Ectodermal cell (in vitro differentiated cells): ENCODE results near the gene MTCH2.
"Not testable (repeated sequence)": the region's sequence is repeated elsewhere in the genome, so short reads cannot be mapped to it uniquely, and the experiment has no call there.

Experiments
- H3K27ac ChIP-seq: 2 replicates; pipeline ENCODE4 v1.7.0; 2013; ENCODE audit warnings: mild to moderate bottlenecking, low read depth, low read length; ENCODE audit not compliant: insufficient read depth, poor library complexity, severe bottlenecking
- H3K27me3 ChIP-seq: 2 replicates; pipeline ENCODE4 v1.7.0; 2013; ENCODE audit warnings: mild to moderate bottlenecking, low read length; ENCODE audit not compliant: insufficient read depth, control insufficient read depth, poor library complexity, severe bottlenecking
- H3K36me3 ChIP-seq: one replicate; pipeline ENCODE4 v1.7.0; 2013; ENCODE audit warnings: low read length; ENCODE audit not compliant: control insufficient read depth, insufficient read depth
- H3K4me1 ChIP-seq: one replicate; pipeline ENCODE4 v1.7.0; 2013; ENCODE audit warnings: low read length; ENCODE audit not compliant: control insufficient read depth, insufficient read depth
- H3K4me3 ChIP-seq: 2 replicates; pipeline ENCODE4 v1.7.0; 2013; ENCODE audit warnings: low read depth, low read length, control low read depth; ENCODE audit not compliant: insufficient read depth
- H3K9me3 ChIP-seq: 2 replicates; pipeline ENCODE4 v1.7.0; 2013; ENCODE audit warnings: mild to moderate bottlenecking, low read length, moderate library complexity; ENCODE audit not compliant: control insufficient read depth
- WGBS, 2 experiments: methylation state at CpG; one replicate each; pipeline ENCODE4 v1.1.7; 2013; ENCODE audit warnings: missing lambda C conversion rate in 2 of 2; 5-methylcytosine and 5-hydroxymethylcytosine counted together

Gene MTCH2

DNA sequence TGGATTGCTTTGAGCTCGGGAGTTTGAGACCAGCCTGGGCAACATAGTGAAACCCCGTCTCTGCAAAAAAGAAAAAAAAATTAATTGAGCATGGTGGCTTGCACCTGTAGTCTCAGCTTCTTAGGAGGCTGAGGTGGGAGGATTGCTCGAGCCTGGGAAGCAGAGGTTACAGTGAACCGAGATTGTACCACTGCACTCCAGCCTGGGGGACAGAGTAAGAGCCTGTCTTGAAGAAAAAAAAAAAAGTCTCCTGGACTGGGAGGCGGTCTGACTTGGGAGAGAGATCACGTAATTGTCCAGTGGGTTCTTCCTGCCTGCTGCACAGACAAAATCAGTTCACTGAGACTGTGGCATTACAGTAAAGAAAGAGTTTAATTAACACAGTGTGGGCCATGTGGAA lies 3.1 kb upstream of the MTCH2 start:
- Histone ChIP-seq H3K27ac (no peak overlapping the region), H3K36me3 (no peaks in the 10 kb centered on the region), H3K4me3 (no peak overlapping the region), H3K4me1 (peaks cover 5% of the 10 kb centered on the region), H3K9me3 (no peaks in the 10 kb centered on the region), H3K27me3 (no peaks in the 10 kb centered on the region)
- WGBS, 2 experiments = 86 to 88% methylated on average over 6 of the region's 6 CpGs

DNA sequence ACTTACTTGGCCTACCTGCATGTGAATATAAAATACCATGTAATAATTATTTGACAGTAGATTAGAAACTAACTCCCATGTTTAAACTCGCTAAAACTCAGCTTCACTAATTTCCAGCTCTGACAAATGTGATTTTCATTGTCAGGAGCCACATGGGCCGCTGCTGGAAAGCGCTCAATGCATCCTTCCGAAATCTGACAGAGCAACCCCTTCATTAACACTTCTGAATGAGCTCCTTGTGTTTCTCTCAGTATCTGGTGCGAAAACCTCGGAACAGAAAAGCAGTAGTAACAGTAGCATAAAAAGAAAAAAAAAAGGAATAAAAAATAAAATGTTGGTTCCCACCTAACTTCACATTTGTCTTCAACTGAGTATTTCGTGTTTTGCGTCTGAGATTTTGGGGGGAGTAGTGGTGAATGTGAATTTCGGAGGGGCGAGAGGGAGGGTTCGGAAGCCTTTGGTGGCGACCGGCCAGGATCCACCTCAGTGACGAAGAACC lies 710 bp downstream of the MTCH2 start:
- Histone ChIP-seq H3K27me3 (no peaks in the 10 kb centered on the region), H3K36me3 (no peaks in the 10 kb centered on the region), H3K4me1 (peaks cover 5% of the 10 kb centered on the region), H3K4me3 (peak overlapping the region; percentile 61), H3K9me3 (no peaks in the 10 kb centered on the region), H3K27ac (peak overlapping the region; percentile 76)
- WGBS, 2 experiments = 4 to 6% methylated on average over 12 to 14 of the region's 14 CpGs

DNA sequence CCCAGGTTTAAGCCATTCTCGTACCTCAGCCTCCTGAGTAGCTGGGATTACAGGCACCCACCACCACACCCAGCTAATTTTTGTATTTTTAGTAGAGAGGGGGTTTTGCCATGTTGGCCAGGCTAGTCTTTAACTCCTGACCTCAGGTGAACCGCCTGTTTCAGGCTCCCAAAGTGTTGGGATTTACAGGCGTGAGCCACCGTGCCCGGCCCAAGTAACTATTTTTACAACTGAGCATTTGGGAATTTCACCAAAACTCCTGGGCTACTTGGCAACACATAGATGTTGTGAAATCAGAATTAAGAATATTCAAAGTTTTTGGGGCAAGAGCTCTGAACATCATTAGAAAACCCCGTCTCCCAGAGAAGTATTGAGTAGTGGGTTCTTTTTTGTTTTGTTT lies 1.9 kb downstream of the MTCH2 start:
- WGBS, 2 experiments = 98% methylated on average over 6 of the region's 6 CpGs
- not testable (repeated sequence) for H3K4me3 ChIP-seq, H3K27me3 ChIP-seq, H3K9me3 ChIP-seq, H3K27ac ChIP-seq, H3K36me3 ChIP-seq, H3K4me1 ChIP-seq

DNA sequence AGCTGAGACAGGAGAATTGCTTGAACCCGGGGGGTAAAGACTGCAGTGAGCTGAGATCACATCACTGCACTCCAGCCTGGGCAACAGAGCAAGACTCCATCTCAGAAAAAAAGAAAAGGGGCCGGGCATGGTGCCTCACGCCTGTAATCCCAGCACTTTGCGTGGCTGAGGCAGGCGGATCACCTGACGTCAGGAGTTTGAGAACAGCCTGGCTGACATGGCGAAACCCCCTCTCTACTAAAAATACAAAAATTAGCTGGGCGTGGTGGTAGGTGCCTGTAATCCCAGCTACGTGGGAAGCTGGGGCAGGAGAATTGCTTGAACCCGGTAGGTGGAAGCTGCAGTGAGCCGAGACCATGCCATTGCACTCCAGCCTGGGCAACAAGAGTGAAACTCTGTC lies 6.0 kb downstream of the MTCH2 start:
- H3K9me3 ChIP-seq, H3K27me3 ChIP-seq, H3K4me3 ChIP-seq, H3K27ac ChIP-seq, H3K4me1 ChIP-seq: not testable (repeated sequence)
- WGBS, 2 experiments = 95 to 96% methylated on average over 11 of the region's 11 CpGs
- H3K36me3 ChIP-seq = peaks cover 15% of the 10 kb centered on the region

DNA sequence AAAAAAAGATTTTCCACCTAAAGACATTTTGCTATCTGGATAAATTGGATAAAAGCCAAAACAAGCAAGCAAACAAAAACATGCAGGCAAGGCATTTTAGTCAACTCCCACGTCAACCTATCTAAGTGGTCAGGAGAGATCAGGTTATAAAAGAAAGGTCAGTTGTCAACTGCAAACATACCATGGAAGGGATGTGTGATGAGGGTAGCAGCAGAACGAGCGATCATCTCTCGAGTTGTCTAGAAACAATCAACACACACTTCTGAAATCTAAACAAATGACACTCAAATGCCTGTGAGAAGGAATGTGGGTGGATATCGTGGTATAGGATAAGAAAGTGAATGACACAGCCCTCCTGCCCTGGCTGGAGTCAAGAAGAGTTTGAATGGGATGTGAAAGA lies 10.9 kb downstream of the MTCH2 start:
- no peaks in the 10 kb centered on the region for H3K4me1 ChIP-seq
- no peaks in the 10 kb centered on the region for H3K27me3 ChIP-seq
- peaks cover 29% of the 10 kb centered on the region for H3K36me3 ChIP-seq
- no peaks in the 10 kb centered on the region for H3K9me3 ChIP-seq
- H3K4me3 ChIP-seq = no peak overlapping the region
- H3K27ac ChIP-seq = no peak overlapping the region
- WGBS, 2 experiments = 87 to 100% methylated on average over 1 to 2 of the region's 5 CpGs

DNA sequence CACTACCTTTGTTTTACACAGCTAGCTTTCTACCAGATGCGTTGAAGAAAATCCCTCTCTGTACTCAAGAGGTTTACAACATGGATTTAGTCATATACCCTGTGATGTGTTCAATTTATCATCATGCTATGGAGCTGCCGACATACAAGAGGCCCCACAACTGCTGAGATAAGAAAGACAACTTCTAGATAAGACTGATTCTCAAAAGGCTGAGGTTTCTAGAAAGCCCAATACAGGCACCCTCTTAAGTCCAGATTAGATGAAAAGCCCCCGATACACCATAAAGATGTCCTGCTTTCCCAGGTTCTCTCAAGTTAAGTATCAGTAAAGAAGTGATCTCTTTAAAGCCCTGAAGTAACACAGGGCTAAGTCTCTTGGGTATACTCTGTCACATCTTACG lies 14.3 kb downstream of the MTCH2 start:
- no peaks in the 10 kb centered on the region for H3K4me1 ChIP-seq
- no peaks in the 10 kb centered on the region for H3K9me3 ChIP-seq
- 96 to 97% methylated on average over 4 of the region's 4 CpGs for WGBS, 2 experiments
- H3K27me3 ChIP-seq = no peaks in the 10 kb centered on the region
- H3K4me3 ChIP-seq = no peak overlapping the region
- no peak overlapping the region for H3K27ac ChIP-seq
- H3K36me3 ChIP-seq = peaks cover 36% of the 10 kb centered on the region

DNA sequence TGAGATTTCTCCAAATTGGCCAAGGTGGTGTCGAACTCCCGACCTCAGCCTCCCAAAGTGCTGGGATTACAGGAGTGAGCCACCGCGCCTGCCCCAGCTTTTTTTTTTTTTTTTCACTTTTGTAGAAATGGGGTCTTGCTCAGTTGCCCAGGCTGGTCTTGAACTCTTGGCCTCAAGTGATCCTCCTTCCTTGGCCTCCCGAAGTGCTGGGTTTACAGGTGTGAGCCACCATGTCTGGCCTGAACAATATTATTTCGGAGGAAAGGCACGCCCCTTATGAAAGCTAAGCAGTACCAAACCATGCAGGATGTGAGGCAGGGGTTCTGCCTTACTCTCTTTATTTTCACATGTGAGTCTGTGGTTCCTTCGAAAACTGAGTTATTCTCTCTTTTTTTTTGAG lies 16.1 kb downstream of the MTCH2 start:
- H3K4me3 ChIP-seq = no peak overlapping the region
- no peaks in the 10 kb centered on the region for H3K9me3 ChIP-seq
- 92 to 94% methylated on average over 8 of the region's 8 CpGs for WGBS, 2 experiments
- no peaks in the 10 kb centered on the region for H3K27me3 ChIP-seq
- peaks cover 37% of the 10 kb centered on the region for H3K36me3 ChIP-seq
- no peak overlapping the region for H3K27ac ChIP-seq
- H3K4me1 ChIP-seq = no peaks in the 10 kb centered on the region

DNA sequence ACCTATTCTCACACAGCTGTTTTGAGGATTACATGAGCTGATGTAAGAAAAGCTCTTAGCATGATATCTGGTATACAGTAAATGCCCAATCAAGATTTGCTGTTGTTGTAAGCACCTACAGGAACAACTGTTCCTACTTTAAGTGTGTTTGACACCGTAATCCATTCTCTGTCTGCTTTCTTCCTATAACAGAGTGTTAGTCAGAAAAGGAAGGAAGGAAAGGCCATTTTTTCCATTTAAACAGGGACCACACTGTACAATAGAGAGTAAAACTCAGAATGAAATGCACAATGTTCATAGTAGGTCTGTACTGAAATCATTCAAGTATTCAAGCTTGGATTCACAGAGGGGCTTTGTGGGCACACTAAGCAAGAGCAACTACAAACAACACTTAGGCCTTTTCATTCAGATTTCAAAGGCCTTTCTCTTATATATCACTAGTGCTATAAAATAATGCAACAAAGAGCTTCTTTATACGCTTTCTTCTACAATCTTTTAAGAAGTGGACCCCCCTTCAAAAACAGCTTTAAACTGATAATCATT lies 21.5 kb downstream of the MTCH2 start:
- WGBS, 2 experiments = 95 to 96% methylated on average over 2 of the region's 2 CpGs
- no peaks in the 10 kb centered on the region for H3K4me1 ChIP-seq
- H3K9me3 ChIP-seq = no peaks in the 10 kb centered on the region
- H3K27me3 ChIP-seq = no peaks in the 10 kb centered on the region
- H3K36me3 ChIP-seq = peaks cover 31% of the 10 kb centered on the region
- H3K27ac ChIP-seq = no peak overlapping the region
- H3K4me3 ChIP-seq = no peak overlapping the region

DNA sequence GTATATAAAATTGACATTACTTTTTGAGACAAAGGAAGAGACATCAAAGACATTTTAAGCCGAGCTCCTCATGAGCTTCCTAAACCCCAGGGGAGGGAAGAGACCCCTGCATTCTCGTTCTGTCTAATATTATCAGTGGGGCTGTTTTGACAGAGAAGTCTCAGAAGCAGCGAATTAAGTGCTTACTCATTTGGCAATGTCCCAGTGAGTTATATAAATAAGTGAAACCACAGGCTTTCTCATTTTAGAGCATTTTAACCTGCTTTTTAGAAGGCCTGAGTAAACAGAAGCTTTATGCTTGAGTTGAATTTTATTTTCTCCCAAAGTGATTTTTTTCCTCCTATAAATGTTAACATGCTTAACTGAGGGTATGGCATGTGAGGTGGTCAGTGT lies 24.9 kb downstream of the MTCH2 start:
- WGBS, 2 experiments = 91 to 93% methylated on average over 3 of the region's 3 CpGs
- Histone ChIP-seq H3K27me3 (no peaks in the 10 kb centered on the region), H3K9me3 (no peaks in the 10 kb centered on the region), H3K4me1 (no peaks in the 10 kb centered on the region), H3K27ac (no peak overlapping the region), H3K4me3 (no peak overlapping the region), H3K36me3 (peaks cover 15% of the 10 kb centered on the region)

DNA sequence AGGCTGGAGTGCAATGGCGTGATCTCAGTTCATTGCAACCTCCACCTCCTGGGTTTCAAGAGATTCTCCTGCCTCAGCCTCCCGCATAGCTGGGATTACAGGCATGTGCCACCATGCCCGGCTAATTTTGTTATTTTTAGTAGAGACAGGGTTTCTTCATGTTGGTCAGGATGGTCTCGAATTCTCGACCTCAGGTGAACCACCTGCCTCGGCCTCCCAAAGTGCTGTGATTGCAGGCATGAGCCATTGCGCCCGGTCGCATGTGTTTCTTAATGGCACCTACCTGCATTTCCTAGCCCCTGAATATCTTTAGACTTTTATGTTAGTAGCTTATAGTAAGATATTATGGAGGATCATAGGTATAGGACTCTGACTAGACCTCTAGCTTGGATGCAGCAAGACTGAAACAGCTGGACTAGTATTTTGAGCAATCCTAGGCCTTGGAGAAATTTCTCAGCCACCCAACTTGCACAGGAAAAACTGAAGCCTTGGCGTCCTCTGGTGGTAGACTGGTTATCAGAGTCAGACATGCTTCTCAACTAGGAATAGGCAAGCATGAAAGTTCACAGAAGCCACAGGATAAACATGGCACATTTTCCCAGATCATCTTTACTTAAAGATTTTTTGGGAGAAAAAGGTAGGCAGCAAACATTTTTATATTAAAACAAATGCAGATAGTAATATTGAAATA lies 25.5 kb downstream of the MTCH2 start:
- H3K36me3 ChIP-seq = peaks cover 15% of the 10 kb centered on the region
- 86 to 88% methylated on average over 10 of the region's 10 CpGs for WGBS, 2 experiments
- H3K4me3 ChIP-seq = no peak overlapping the region
- H3K27me3 ChIP-seq = no peaks in the 10 kb centered on the region
- no peak overlapping the region for H3K27ac ChIP-seq
- no peaks in the 10 kb centered on the region for H3K4me1 ChIP-seq
- no peaks in the 10 kb centered on the region for H3K9me3 ChIP-seq
